ENCODE data around the gene MCAM.

The MCAM gene

GRCh38 chr11:119307219-119307618 lies 9.7 kb downstream of the MCAM start:
- DNase-seq (ENCODE audit: low read depth), result no peak

GRCh38 chr11:119306373-119306890 lies 10.5 kb downstream of the MCAM start:
- no peak for DNase-seq (ENCODE audit: low read depth)

GRCh38 chr11:119305556-119306372 lies 11.2 kb downstream of the MCAM start:
- no peak for DNase-seq (ENCODE audit: low read depth)

- no peak for DNase-seq (ENCODE audit: low read depth)
These were observed 13.7 kb downstream of the MCAM start for GRCh38 chr11:119303227-119303718.

GRCh38 chr11:119300198-119300964 lies 16.5 kb downstream of the MCAM start:
- DNase-seq (ENCODE audit: low read depth), result no peak

GRCh38 chr11:119299416-119299815 lies 17.5 kb downstream of the MCAM start:
- DNase-seq (ENCODE audit: low read depth), result no peak

- no peak for DNase-seq (ENCODE audit: low read depth)
These were observed 18.2 kb downstream of the MCAM start for GRCh38 chr11:119298726-119299125.

GRCh38 chr11:119297938-119298337 lies 19.0 kb downstream of the MCAM start:
- no peak for DNase-seq (ENCODE audit: low read depth)

GRCh38 chr11:119295178-119295577 lies 21.8 kb downstream of the MCAM start:
- no peak for DNase-seq (ENCODE audit: low read depth)

GRCh38 chr11:119293461-119293860 lies 23.5 kb downstream of the MCAM start:
- DNase-seq (ENCODE audit: low read depth), result no peak

GRCh38 chr11:119290894-119291497 lies 25.9 kb downstream of the MCAM start:
- no peak for DNase-seq (ENCODE audit: low read depth)

- DNase-seq (ENCODE audit: low read depth), result no peak
These were observed 28.7 kb downstream of the MCAM start for GRCh38 chr11:119288219-119288618.

GRCh38 chr11:119285431-119285830 lies 31.5 kb downstream of the MCAM start:
- no peak for DNase-seq (ENCODE audit: low read depth)

GRCh38 chr11:119284344-119285157 lies 32.4 kb downstream of the MCAM start:
- DNase-seq (ENCODE audit: low read depth), result no peak

- DNase-seq (ENCODE audit: low read depth), result no peak
These were observed 34.4 kb downstream of the MCAM start for GRCh38 chr11:119282495-119282894.

- no peak for DNase-seq (ENCODE audit: low read depth)
These were observed 39.3 kb downstream of the MCAM start for GRCh38 chr11:119277660-119278059.

GRCh38 chr11:119273721-119274120 lies 43.2 kb downstream of the MCAM start:
- DNase-seq (ENCODE audit: low read depth), result no peak

GRCh38 chr11:119267645-119268044 lies 49.3 kb downstream of the MCAM start:
- DNase-seq (ENCODE audit: low read depth), result no peak

GRCh38 chr11:119266517-119267255 lies 50.2 kb downstream of the MCAM start:
- DNase-seq (ENCODE audit: low read depth), result no peak

- DNase-seq (ENCODE audit: low read depth), result no peak
These were observed 50.9 kb downstream of the MCAM start for GRCh38 chr11:119266063-119266462.

Data from stimulated activated CD8-positive, alpha-beta memory T cell treated with anti-CD3 and anti-CD28 coated beads, Interleukin-12 subunit alpha, Interleukin-12 subunit beta, amount 100 ng/mL, for 1 hour (primary cell).